Stimulated activated CD4-positive, alpha-beta T cell treated with anti-CD3 and anti-CD28 coated beads, Interleukin-12 subunit alpha, Interleukin-12 subunit beta, amount 100 ng/mL, for 48 hours (primary cell): ENCODE measurements around the gene PDX1.

ENCODE experiments used
- DNase-seq, 3 donors: peaks; one replicate each; pipeline ENCODE4 v3.0.0-alpha.2; 2020; ENCODE audit warnings: low read depth in 2 of 3, low spot score in 1 of 3

PDX1 gene

DNA sequence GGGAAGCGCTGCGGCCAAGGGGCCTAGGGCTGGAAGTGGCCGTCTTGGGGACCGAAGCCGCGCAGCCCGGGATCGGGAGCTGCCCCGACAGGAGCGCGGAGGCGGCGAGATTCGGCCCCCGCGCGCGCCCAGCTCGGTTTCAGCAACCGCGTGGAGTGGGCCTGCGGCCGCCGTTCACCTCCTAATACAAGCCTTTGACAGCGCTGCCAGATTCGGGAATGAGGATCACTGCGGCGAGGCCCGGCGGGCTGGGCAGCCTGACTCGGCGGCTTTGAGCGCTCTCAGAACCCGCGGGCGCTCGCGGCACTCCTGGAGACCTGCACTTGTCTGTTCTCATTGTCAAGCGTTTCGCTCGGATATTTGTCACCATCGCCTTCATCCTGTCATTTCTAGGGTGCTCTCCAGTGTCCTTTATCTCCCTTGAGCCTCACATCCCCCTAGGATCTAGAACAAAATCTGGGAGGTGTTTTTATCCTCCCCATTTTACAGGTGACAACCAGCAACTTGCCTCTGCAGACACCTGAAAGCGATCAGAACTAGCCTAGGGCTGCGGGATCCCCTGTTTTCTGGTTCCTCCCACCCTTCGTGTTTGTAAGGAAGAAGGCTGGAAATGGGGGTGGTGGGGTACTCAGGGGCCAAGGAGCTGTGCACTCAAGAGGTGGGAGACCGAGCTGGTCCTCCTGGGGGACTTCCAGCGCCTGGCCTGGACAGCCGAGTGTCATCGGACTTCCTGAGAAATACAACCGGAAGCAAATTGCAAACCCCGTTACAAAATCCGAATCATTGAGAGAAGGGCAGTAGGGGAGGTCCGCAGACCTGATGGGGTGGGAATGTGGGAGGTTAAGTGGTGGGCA is 50.8 kb downstream of the PDX1 start:
- no peak for DNase-seq

- no peak for DNase-seq
Observed at GRCh38 chr13:27971236-27971645, 51.4 kb downstream of the PDX1 start.

DNA sequence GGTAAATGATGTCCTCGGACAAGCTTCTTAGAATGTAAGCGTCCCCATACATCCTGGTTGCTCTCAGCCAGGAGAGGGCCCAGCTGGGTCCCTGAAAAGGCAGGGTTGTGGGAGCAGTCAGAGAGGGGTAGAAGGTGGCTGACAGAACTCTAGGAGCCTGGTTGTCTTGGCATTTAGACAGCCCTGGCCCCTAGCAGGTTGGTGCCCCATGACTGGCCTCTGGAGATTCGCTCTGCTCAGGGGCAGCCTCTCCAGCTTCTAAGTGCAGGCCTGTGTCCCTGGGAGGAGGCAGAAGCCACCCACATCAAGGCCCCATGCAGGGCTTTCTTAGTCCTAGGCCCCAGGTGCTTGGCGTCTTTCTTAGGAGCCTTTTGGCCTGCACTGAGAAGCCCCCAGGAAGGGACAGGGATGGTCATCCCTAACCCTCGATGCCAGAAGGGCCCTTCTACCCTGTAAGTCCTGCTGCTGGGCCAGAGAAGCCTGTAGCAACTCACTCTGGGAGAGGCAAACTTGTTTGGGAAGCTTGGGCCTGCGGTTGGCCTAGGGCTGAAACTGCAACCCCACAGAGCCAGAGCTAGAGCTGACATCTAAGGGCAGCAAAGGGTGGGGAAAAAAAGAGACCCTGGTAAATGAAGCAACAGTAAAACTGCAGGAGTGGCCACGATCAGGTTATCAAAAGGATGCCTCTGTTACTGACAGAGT is 52.1 kb downstream of the PDX1 start:
- DNase-seq = no peak

GRCh38 chr13:27972478-27972820 is 52.6 kb downstream of the PDX1 start:
- DNase-seq = no peak

- DNase-seq = no peak
Observed at GRCh38 chr13:27973291-27973690, 53.5 kb downstream of the PDX1 start.

DNA sequence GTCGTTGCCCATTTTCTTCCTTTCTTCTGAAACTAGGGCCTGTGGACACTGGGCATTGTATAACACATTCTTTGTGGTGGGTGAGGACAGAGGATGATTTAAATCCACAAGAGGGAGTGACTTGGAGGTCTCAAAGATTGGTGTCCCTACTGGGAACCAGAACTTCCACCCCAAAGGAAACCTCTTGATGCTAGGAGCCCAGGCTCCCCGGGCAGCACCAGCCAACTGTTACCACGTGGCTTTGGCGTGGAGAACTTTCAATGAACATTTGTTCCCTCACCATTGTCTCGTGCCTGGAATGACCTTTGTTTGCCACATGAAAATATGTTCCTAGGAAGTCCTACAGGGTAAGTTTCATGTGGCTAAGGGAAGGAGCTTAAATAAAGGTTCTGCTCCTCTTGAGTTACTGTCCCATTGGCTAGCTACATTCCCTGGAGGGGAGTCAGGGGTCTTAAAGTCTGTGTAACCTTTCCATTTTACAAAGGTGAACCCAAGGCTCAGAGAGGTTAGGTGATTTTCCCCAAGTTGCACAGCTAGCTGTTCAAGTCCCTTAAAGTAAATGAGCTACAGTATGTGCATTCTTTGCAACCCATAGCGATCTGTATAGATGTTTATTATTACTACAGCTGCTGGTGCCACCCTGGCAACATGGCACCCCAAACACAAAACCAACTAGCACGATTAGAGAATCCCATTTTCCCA is 54.3 kb downstream of the PDX1 start:
- no peak for DNase-seq
